Neural cell (in vitro differentiated cells): ENCODE results near the gene NCAPH2. TPM values are rescaled to one million over a fixed set of nuclear protein-coding genes. Genes with fewer than 3 reads are reported as not detected.

ENCODE experiments used
- H2AFZ ChIP-seq: fragments of 200-600, 300-800 bp; sonication (generic), shearing (Covaris generic); 2 replicates; pipeline ENCODE4 v1.6.0; 2014; ENCODE audit warnings: low read depth, mild to moderate bottlenecking, antibody characterized with exemption, low read length, moderate library complexity
- H3F3A ChIP-seq: fragments of 200-600 bp; shearing (Covaris generic); 2 replicates; pipeline ENCODE4 v1.6.1; 2016; ENCODE audit warnings: mild to moderate bottlenecking, moderate library complexity, mixed read lengths, antibody characterized with exemption, low read length; ENCODE audit not compliant: insufficient read depth, poor library complexity, severe bottlenecking
- H3K27ac ChIP-seq: fragments of 200-600, 300-800 bp; sonication (generic), shearing (Covaris generic); 2 replicates; pipeline ENCODE4 v1.5.1; 2014; ENCODE audit warnings: mild to moderate bottlenecking, low read length, moderate library complexity
- H3K27me3 ChIP-seq: fragments of 300-800, 200-600 bp; sonication (generic), shearing (Covaris generic); 2 replicates; pipeline ENCODE4 v1.6.0; 2014; ENCODE audit warnings: mild to moderate bottlenecking, low read depth, low read length, moderate library complexity; ENCODE audit not compliant: insufficient read depth
- H3K36me3 ChIP-seq: fragments of 300-800, 200-600 bp; sonication (generic), shearing (Covaris generic); 2 replicates; pipeline ENCODE4 v1.5.1; 2014; ENCODE audit warnings: mild to moderate bottlenecking, antibody characterized with exemption, low read length, moderate library complexity; ENCODE audit not compliant: insufficient read depth
- H3K4me2 ChIP-seq: fragments of 300-800, 200-600 bp; sonication (generic), shearing (Covaris generic); 2 replicates; pipeline ENCODE4 v1.6.0; 2014; ENCODE audit warnings: mild to moderate bottlenecking, low read length
- H3K4me3 ChIP-seq: fragments of 300-800, 200-600 bp; sonication (generic), shearing (Covaris generic); 2 replicates; pipeline ENCODE4 v1.5.1; 2014; ENCODE audit warnings: mild to moderate bottlenecking, low read length, moderate library complexity
- H3K79me2 ChIP-seq: fragments of 200-600 bp; shearing (Covaris generic); replicated peaks from 2 replicates; pipeline ENCODE4 v1.6.0; 2014; ENCODE audit warnings: mild to moderate bottlenecking, low read length, moderate library complexity; ENCODE audit not compliant: insufficient read depth
- H3K9ac ChIP-seq: fragments of 300-800, 200-600 bp; sonication (generic), shearing (Covaris generic); 2 replicates; pipeline ENCODE4 v1.6.1; 2016; ENCODE audit warnings: mild to moderate bottlenecking, low read length, mixed read lengths
- H3K9me2 ChIP-seq: fragments of 200-600 bp; shearing (Covaris generic); 2 replicates; pipeline ENCODE4 v1.6.1; 2016; ENCODE audit warnings: mild to moderate bottlenecking, low read length, mixed read lengths; ENCODE audit not compliant: insufficient read depth
- H3K9me3 ChIP-seq: fragments of 200-600, 300-800 bp; sonication (generic), shearing (Covaris generic); 2 replicates; pipeline ENCODE4 v1.6.1; 2016; ENCODE audit warnings: mild to moderate bottlenecking, mixed run types, low read length, moderate library complexity, mixed read lengths
- H4K20me1 ChIP-seq: fragments of 200-600 bp; shearing (Covaris generic); 2 replicates; pipeline ENCODE4 v1.6.1; 2016; ENCODE audit warnings: mild to moderate bottlenecking, mixed run types; ENCODE audit not compliant: insufficient read depth
- CTCF ChIP-seq: fragments of 450-650 bp; IDR thresholded peaks from 2 replicates; pipeline ENCODE4 v1.5.1; 2014; ENCODE audit warnings: antibody characterized with exemption, mild to moderate bottlenecking, moderate library complexity; ENCODE audit not compliant: poor library complexity, severe bottlenecking
- EP300 ChIP-seq: fragments of 450-650 bp; conservative IDR thresholded peaks from 2 replicates; pipeline ENCODE4 v1.6.1; 2014; ENCODE audit warnings: antibody characterized with exemption, mild to moderate bottlenecking, moderate library complexity; ENCODE audit not compliant: poor library complexity, severe bottlenecking
- EZH2 ChIP-seq: fragments of 200-600, 300-800 bp; shearing (Covaris generic), sonication (generic); IDR thresholded peaks from 2 replicates; pipeline ENCODE4 v1.6.1; 2014; ENCODE audit warnings: antibody characterized with exemption, low read length, borderline replicate concordance, mild to moderate bottlenecking; ENCODE audit not compliant: insufficient read depth, poor library complexity, severe bottlenecking
- MXI1 ChIP-seq: fragments of 450-650 bp; conservative IDR thresholded peaks from 2 replicates; pipeline ENCODE4 v1.6.1; 2014; ENCODE audit warnings: antibody characterized with exemption, mild to moderate bottlenecking; ENCODE audit not compliant: poor library complexity, severe bottlenecking
- POLR2AphosphoS5 ChIP-seq: IDR thresholded peaks from 2 replicates; pipeline ENCODE4 v1.6.1; 2012
- RAD21 ChIP-seq: fragments of 450-650 bp; conservative IDR thresholded peaks from 2 replicates; pipeline ENCODE4 v1.6.1; 2014; ENCODE audit warnings: antibody characterized with exemption, mild to moderate bottlenecking, moderate library complexity
- REST ChIP-seq: IDR thresholded peaks from 2 replicates; pipeline ENCODE4 v1.6.1; 2012; ENCODE audit warnings: borderline replicate concordance
- SMC3 ChIP-seq: fragments of 450-650 bp; conservative IDR thresholded peaks from 2 replicates; pipeline ENCODE4 v1.6.1; 2014; ENCODE audit warnings: antibody characterized with exemption, mild to moderate bottlenecking, moderate library complexity; ENCODE audit not compliant: poor library complexity
- TAF1 ChIP-seq: IDR thresholded peaks from 2 replicates; pipeline ENCODE4 v1.6.1; 2012; ENCODE audit warnings: low read depth
- polyA plus RNA-seq: library from polyadenylated mRNA; depleted of rRNA; stranded (reverse); fragments of >200 nt; gene quantifications from 2 replicates; pipeline ENCODE4 v1.2.3, GENCODE V29; 2014

NCAPH2 gene
- polyA plus RNA-seq, 1 donor from 2014 or later, result 81.1 TPM

- Histone ChIP-seq H3K36me3 (no peaks in the 10 kb centered on the region), H3K9me2 (no peaks in the 10 kb centered on the region), H4K20me1 (no peaks in the 10 kb centered on the region), H3K4me2 (peak overlapping the region; percentile 73), H3K9me3 (no peaks in the 10 kb centered on the region), H3K4me3 (peak overlapping the region; percentile 95), H3K79me2 (no peaks in the 10 kb centered on the region), H3F3A (no peaks in the 10 kb centered on the region), H2AFZ (no peak overlapping the region), H3K27me3 (peaks cover 28% of the 10 kb centered on the region), H3K9ac (peak overlapping the region; percentile 81), H3K27ac (peak overlapping the region; percentile 75)
- TF ChIP-seq EP300 (no peak), SMC3 (no peak), POLR2AphosphoS5 (no peak), MXI1 (no peak), EZH2 (no peak), REST (no peak), CTCF (no peak), TAF1 (no peak), RAD21 (no peak)
Observed at GRCh38 chr22:50526834-50527801, 19.1 kb downstream of the NCAPH2 start.

- no peaks in the 10 kb centered on the region for H4K20me1 ChIP-seq
- no peak overlapping the region for H3K9ac ChIP-seq
- no peaks in the 10 kb centered on the region for H3K9me2 ChIP-seq
- no peak overlapping the region for H2AFZ ChIP-seq
- H3K4me2 ChIP-seq, result no peak overlapping the region
- TF ChIP-seq SMC3 (no peak), TAF1 (no peak), EZH2 (no peak), REST (no peak), MXI1 (no peak), EP300 (no peak)
- no peak overlapping the region for H3K27ac ChIP-seq
- H3K36me3 ChIP-seq, result no peaks in the 10 kb centered on the region
- H3K79me2 ChIP-seq, result no peaks in the 10 kb centered on the region
- no peak overlapping the region for H3K4me3 ChIP-seq
- no peaks in the 10 kb centered on the region for H3F3A ChIP-seq
- H3K9me3 ChIP-seq, result no peaks in the 10 kb centered on the region
- peaks cover 34% of the 10 kb centered on the region for H3K27me3 ChIP-seq
Observed at GRCh38 chr22:50527921-50528681, 20.1 kb downstream of the NCAPH2 start.
